ENCODE data around the gene BEX3.

DNA sequence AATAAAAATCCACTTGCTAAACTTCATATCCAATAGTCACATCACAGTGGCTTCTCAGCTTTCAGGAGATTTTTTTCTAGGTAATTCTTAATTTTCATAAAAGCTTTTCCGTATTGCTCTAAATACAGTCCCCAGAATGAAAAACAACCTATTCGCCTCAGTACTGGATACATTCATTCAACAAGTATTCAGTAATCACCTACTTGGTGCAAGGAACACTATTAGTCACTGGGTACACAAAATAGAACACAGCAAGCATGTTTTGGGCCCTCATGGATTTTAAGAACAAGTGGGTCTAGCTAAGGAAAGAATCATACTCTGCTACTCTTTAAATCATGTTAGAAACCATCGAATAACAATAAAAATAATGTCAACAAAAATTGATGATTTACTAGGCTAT is 2.8 kb upstream of the BEX3 start:
- TF ChIP-seq CTCF (IDR thresholded peaks at IDR 0.05; ENCODE audit: low read depth, low read length, poor library complexity, severe bottlenecking) (no peak), EZH2phosphoT487 (IDR thresholded peaks at IDR 0.05; ENCODE audit: borderline replicate concordance, low read length) (no peak)
